Immature natural killer cell (primary cell): ENCODE data around the gene INPP5E. TPM values are rescaled to one million over a fixed set of nuclear protein-coding genes. Genes with fewer than 3 reads are reported as not detected.

Experiments used
- DNase-seq, 3 donors: peaks; one replicate each; pipeline ENCODE4 v3.0.0; 2022; ENCODE audit warnings: mixed read lengths in 1 of 3
- H3K27ac Mint-ChIP-seq, 6 donors: one replicate each; pipeline ENCODE4 v1.8.0; 2020; ENCODE audit warnings: mixed read lengths in 6 of 6, mild to moderate bottlenecking in 5 of 6, inconsistent platforms in 4 of 6, moderate library complexity in 3 of 6
- H3K27me3 Mint-ChIP-seq, 3 donors: one replicate each; pipeline ENCODE4 v1.8.0; 2020 to 2021; ENCODE audit warnings: low read depth in 3 of 3, mild to moderate bottlenecking in 3 of 3, mixed read lengths in 3 of 3, moderate library complexity in 3 of 3, inconsistent platforms in 1 of 3
- H3K36me3 Mint-ChIP-seq, 3 donors: one replicate each; pipeline ENCODE4 v1.8.0; 2020; ENCODE audit warnings: mixed read lengths in 3 of 3, inconsistent platforms in 2 of 3, mild to moderate bottlenecking in 2 of 3
- H3K4me1 Mint-ChIP-seq, 2 donors: one replicate each; pipeline ENCODE4 v1.8.0; 2020; ENCODE audit warnings: inconsistent platforms in 2 of 2, mild to moderate bottlenecking in 2 of 2, mixed read lengths in 2 of 2, moderate library complexity in 1 of 2
- H3K4me3 Mint-ChIP-seq, 5 donors: one replicate each; pipeline ENCODE4 v1.8.0; 2020; ENCODE audit warnings: mild to moderate bottlenecking in 5 of 5, mixed read lengths in 5 of 5, inconsistent platforms in 3 of 5, moderate library complexity in 3 of 5
- H3K9me3 Mint-ChIP-seq, 6 donors: one replicate each; pipeline ENCODE4 v1.8.0; 2020; ENCODE audit warnings: mild to moderate bottlenecking in 6 of 6, mixed read lengths in 6 of 6, inconsistent platforms in 4 of 6, moderate library complexity in 3 of 6
- polyA plus RNA-seq, 3 donors: library from polyadenylated mRNA; unstranded; fragments of 300-500 nt; fragmentation: Illumina TruSeq; gene quantifications; one replicate each; pipeline ENCODE4 v1.2.3, GENCODE V29; 2021

Gene INPP5E
- polyA plus RNA-seq, 3 donors from 2014 or later: 0.85 to 4.4 (median 0.96) TPM

- H3K4me3 Mint-ChIP-seq: no peak overlapping the region
- no peak overlapping the region for H3K27ac Mint-ChIP-seq
- H3K36me3 Mint-ChIP-seq: peaks cover 0 to 5% (median 0%) of the 10 kb centered on the region in 3 donors
- H3K27me3 Mint-ChIP-seq: peaks cover 2 to 7% (median 2%) of the 10 kb centered on the region in 3 donors
- no peaks in the 10 kb centered on the region for H3K9me3 Mint-ChIP-seq
- H3K4me1 Mint-ChIP-seq: peaks cover 12 to 17% of the 10 kb centered on the region in 2 donors
- DNase-seq: no peak
Observed at GRCh38 chr9:136397643-136398042, 42.0 kb downstream of the INPP5E start.

GRCh38 chr9:136396219-136396515 lies 43.5 kb downstream of the INPP5E start:
- DNase-seq: no peak
- Mint-ChIP-seq H3K27me3 (peaks cover 1 to 7% (median 4%) of the 10 kb centered on the region in 3 donors), H3K9me3 (no peaks in the 10 kb centered on the region), H3K4me1 (peaks cover 12 to 14% of the 10 kb centered on the region in 2 donors), H3K27ac (no peak overlapping the region), H3K4me3 (no peak overlapping the region), H3K36me3 (peaks cover 4 to 10% (median 5%) of the 10 kb centered on the region in 3 donors)

GRCh38 chr9:136395345-136396218 lies 44.1 kb downstream of the INPP5E start:
- no peak overlapping the region for H3K27ac Mint-ChIP-seq
- peaks cover 1 to 7% (median 3%) of the 10 kb centered on the region in 3 donors for H3K27me3 Mint-ChIP-seq
- no peak for DNase-seq
- H3K4me1 Mint-ChIP-seq: peaks cover 12 to 14% of the 10 kb centered on the region in 2 donors
- no peak overlapping the region for H3K4me3 Mint-ChIP-seq
- no peaks in the 10 kb centered on the region for H3K9me3 Mint-ChIP-seq
- peaks cover 5 to 13% (median 6%) of the 10 kb centered on the region in 3 donors for H3K36me3 Mint-ChIP-seq

DNA sequence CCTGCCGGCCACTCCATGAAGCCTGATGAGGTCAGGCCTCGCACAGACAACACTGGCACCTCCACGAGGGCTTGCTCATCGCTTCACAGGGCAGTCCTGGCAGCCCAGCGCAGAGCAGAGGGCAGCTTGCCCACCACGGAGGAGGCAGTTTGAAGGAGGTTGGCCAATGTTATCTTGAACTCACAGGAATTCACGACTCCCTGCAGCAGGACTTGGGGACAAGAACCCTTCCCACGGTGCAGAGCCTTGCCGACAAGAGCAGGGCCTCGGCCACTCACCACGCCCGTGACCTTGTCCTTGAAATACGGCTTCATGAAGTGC lies 44.7 kb downstream of the INPP5E start:
- Mint-ChIP-seq H3K4me3 (no peak overlapping the region), H3K27ac (no peak overlapping the region), H3K27me3 (peaks cover 1 to 7% (median 1%) of the 10 kb centered on the region in 3 donors), H3K4me1 (peaks cover 12 to 13% of the 10 kb centered on the region in 2 donors), H3K9me3 (no peaks in the 10 kb centered on the region), H3K36me3 (peaks cover 6 to 14% (median 7%) of the 10 kb centered on the region in 3 donors)
- no peak for DNase-seq

- no peaks in the 10 kb centered on the region for H3K9me3 Mint-ChIP-seq
- H3K27ac Mint-ChIP-seq: no peak overlapping the region
- H3K36me3 Mint-ChIP-seq: peaks cover 9 to 18% (median 11%) of the 10 kb centered on the region in 3 donors
- H3K27me3 Mint-ChIP-seq: peaks cover 3 to 7% (median 3%) of the 10 kb centered on the region in 3 donors
- H3K4me1 Mint-ChIP-seq: peaks cover 12 to 13% of the 10 kb centered on the region in 2 donors
- no peak overlapping the region for H3K4me3 Mint-ChIP-seq
- no peak for DNase-seq
Observed at GRCh38 chr9:136394312-136395019, 45.2 kb downstream of the INPP5E start.

DNA sequence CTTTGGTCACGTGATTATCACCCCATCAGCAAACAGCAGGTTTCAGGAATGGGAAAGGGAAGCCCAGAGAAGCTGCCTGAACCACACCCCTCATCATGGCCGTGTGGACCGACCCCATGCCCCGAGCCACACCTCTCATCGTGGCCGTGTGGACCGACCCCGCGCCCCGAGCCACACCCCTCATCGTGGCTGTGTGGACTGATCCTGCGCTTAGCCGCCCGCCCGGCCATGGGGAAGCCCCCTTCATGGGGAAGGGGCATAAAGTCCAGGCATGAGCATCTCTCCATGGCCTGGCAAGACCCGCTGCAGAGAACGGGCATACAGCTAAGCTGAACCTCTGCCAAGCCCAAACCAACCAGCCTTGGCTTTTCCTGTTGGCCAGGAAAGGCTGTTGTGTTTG lies 46.1 kb downstream of the INPP5E start:
- no peak overlapping the region for H3K27ac Mint-ChIP-seq
- H3K4me3 Mint-ChIP-seq: no peak overlapping the region
- H3K36me3 Mint-ChIP-seq: peaks cover 11 to 27% (median 13%) of the 10 kb centered on the region in 3 donors

GRCh38 chr9:136392538-136393449 lies 46.9 kb downstream of the INPP5E start:
- H3K4me1 Mint-ChIP-seq: no peaks in the 10 kb centered on the region
- peaks cover 0 to 3% (median 3%) of the 10 kb centered on the region in 3 donors for H3K27me3 Mint-ChIP-seq
- H3K9me3 Mint-ChIP-seq: no peaks in the 10 kb centered on the region
- H3K36me3 Mint-ChIP-seq: peaks cover 11 to 32% (median 13%) of the 10 kb centered on the region in 3 donors
- no peak overlapping the region for H3K4me3 Mint-ChIP-seq
- DNase-seq: no peak
- H3K27ac Mint-ChIP-seq: no peak overlapping the region

More for the DNA sequence above, 46.1 kb downstream of the INPP5E start:
- DNase-seq: no peak
- Mint-ChIP-seq H3K27me3 (peaks cover 2 to 3% (median 3%) of the 10 kb centered on the region in 3 donors), H3K4me1 (peaks cover 3 to 4% of the 10 kb centered on the region in 2 donors), H3K9me3 (no peaks in the 10 kb centered on the region)

GRCh38 chr9:136391737-136392537 lies 47.7 kb downstream of the INPP5E start:
- Mint-ChIP-seq H3K4me1 (no peaks in the 10 kb centered on the region), H3K9me3 (no peaks in the 10 kb centered on the region), H3K36me3 (peaks cover 11 to 37% (median 13%) of the 10 kb centered on the region in 3 donors), H3K4me3 (no peak overlapping the region), H3K27ac (peak overlapping the region in 1 of 6 donors; percentile 16), H3K27me3 (peaks cover 0 to 5% (median 3%) of the 10 kb centered on the region in 3 donors)
- DNase-seq: no peak

DNA sequence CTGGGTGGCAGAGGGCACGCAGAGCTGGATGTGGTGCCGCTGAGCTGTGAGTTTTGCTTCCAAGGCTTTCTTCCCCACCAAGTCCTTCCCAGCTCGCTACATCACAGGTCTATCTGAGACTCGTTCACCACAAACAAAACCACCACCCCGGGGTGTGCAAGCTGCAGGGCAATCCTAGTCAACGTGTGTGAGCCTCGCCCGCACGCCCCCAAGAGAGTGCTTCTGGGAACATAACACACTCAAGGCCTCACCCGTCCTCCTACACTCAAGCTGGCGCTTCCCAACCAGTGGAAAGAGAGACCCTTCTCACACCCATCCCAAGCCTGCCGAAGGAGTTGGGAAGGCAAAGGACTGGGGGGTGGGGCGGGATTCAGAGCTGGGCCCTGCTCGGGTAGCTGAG lies 50.2 kb downstream of the INPP5E start:
- no peak overlapping the region for H3K4me3 Mint-ChIP-seq
- H3K9me3 Mint-ChIP-seq: no peaks in the 10 kb centered on the region
- H3K36me3 Mint-ChIP-seq: peaks cover 18 to 50% (median 27%) of the 10 kb centered on the region in 3 donors
- H3K27me3 Mint-ChIP-seq: peaks cover 0 to 5% (median 3%) of the 10 kb centered on the region in 3 donors
- H3K27ac Mint-ChIP-seq: no peak overlapping the region
- DNase-seq: no peak
- H3K4me1 Mint-ChIP-seq: peaks cover 13 to 18% of the 10 kb centered on the region in 2 donors

DNA sequence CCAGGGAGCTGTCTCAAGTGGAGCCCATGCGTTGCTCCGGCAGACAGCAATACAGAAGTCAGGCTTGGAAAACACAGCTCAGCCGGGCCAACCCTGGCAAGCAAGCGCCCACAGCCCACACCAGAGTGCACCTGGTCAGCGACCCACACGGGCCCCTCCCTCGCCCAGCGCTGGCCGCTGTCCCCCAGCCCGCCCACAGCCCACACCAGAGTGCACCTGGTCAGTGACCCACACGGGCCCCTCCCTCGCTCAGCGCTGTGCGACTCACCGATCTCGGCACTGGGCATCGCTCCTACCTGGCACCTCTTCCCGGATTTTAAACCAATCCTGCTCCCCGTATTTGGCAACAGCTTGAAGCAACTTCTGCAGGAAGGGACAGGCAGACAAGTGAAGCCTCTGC lies 52.4 kb downstream of the INPP5E start:
- Mint-ChIP-seq H3K4me1 (peaks cover 13 to 18% of the 10 kb centered on the region in 2 donors), H3K36me3 (peaks cover 18 to 54% (median 27%) of the 10 kb centered on the region in 3 donors), H3K27me3 (peaks cover 0 to 5% (median 3%) of the 10 kb centered on the region in 3 donors), H3K9me3 (no peaks in the 10 kb centered on the region), H3K27ac (no peak overlapping the region), H3K4me3 (no peak overlapping the region)
- DNase-seq: no peak

- peaks cover 0 to 3% (median 3%) of the 10 kb centered on the region in 3 donors for H3K27me3 Mint-ChIP-seq
- H3K4me1 Mint-ChIP-seq: peaks cover 13 to 18% of the 10 kb centered on the region in 2 donors
- H3K4me3 Mint-ChIP-seq: peak overlapping the region in 1 of 5 donors; percentile 72
- peaks cover 11 to 48% (median 22%) of the 10 kb centered on the region in 3 donors for H3K36me3 Mint-ChIP-seq
- DNase-seq: no peak
- H3K9me3 Mint-ChIP-seq: no peaks in the 10 kb centered on the region
- peak overlapping the region in 2 of 6 donors; percentile 34 to 67 for H3K27ac Mint-ChIP-seq
Observed at GRCh38 chr9:136386018-136386417, 53.6 kb downstream of the INPP5E start.

DNA sequence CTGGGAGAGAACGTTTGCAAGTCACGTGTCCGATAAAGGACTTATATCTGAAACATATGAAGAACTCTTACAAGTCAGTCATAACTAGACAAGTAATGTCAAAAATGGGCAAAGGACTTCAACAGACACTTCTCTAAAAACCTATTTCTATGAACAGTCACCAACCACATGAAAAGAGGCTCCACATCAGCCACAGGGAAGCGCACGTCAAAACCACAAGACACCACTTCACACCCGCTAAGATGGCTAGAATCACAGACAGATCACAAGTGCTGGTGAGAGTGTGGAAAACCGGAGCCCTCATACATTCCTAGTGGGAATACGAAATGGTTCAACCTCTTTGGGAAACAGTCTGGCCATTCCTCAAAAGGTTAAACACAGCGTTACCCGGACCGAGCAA lies 54.6 kb downstream of the INPP5E start:
- DNase-seq: peak; percentile 35 to 54 (median 44)
- H3K36me3 Mint-ChIP-seq: peaks cover 11 to 46% (median 22%) of the 10 kb centered on the region in 3 donors
- no peaks in the 10 kb centered on the region for H3K9me3 Mint-ChIP-seq
- H3K4me3 Mint-ChIP-seq: no peak overlapping the region
- H3K4me1 Mint-ChIP-seq: peaks cover 13 to 18% of the 10 kb centered on the region in 2 donors
- H3K27ac Mint-ChIP-seq: peak overlapping the region in 2 of 6 donors; percentile 36 to 51
- peaks cover 0 to 3% (median 3%) of the 10 kb centered on the region in 3 donors for H3K27me3 Mint-ChIP-seq
